HEK293T (cell line): Measurements from ENCODE around the gene UBE2E3.

ENCODE experiments used
- ARNT ChIP-seq: fragments of 450-650 bp; IDR thresholded peaks from 2 replicates; pipeline ENCODE4 v1.6.1; 2017; ENCODE audit warnings: mild to moderate bottlenecking
- BHLHE40 ChIP-seq: fragments of 450-650 bp; IDR thresholded peaks from 2 replicates; pipeline ENCODE4 v1.6.1; 2016; ENCODE audit warnings: mild to moderate bottlenecking, moderate library complexity, borderline replicate concordance
- ELF4 ChIP-seq: fragments of 450-650 bp; IDR thresholded peaks from 2 replicates; pipeline ENCODE4 v1.6.1; 2017; ENCODE audit warnings: antibody characterized with exemption
- FOXA1 ChIP-seq: fragments of 450-650 bp; IDR thresholded peaks from 2 replicates; pipeline ENCODE4 v1.6.1; 2016; ENCODE audit warnings: mild to moderate bottlenecking
- FOXK2 ChIP-seq: fragments of 450-650 bp; IDR thresholded peaks from 2 replicates; pipeline ENCODE4 v1.6.1; 2016; ENCODE audit warnings: mild to moderate bottlenecking
- FOXM1 ChIP-seq: fragments of 450-650 bp; IDR thresholded peaks from 2 replicates; pipeline ENCODE4 v1.6.1; 2017; ENCODE audit warnings: mild to moderate bottlenecking, borderline replicate concordance
- HDGF ChIP-seq: fragments of 450-650 bp; IDR thresholded peaks from 2 replicates; pipeline ENCODE4 v1.6.1; 2017; ENCODE audit warnings: antibody characterized with exemption, borderline replicate concordance
- L3MBTL2 ChIP-seq: fragments of 450-650 bp; conservative IDR thresholded peaks from 2 replicates; pipeline ENCODE4 v1.6.1; 2016; ENCODE audit warnings: mild to moderate bottlenecking
- LEF1 ChIP-seq: fragments of 450-650 bp; IDR thresholded peaks from 2 replicates; pipeline ENCODE4 v1.6.1; 2017; ENCODE audit warnings: mild to moderate bottlenecking, borderline replicate concordance
- SP1 ChIP-seq: fragments of 450-650 bp; IDR thresholded peaks from 2 replicates; pipeline ENCODE4 v1.6.1; 2017
- SUZ12 ChIP-seq: fragments of 450-650 bp; IDR thresholded peaks from 2 replicates; pipeline ENCODE4 v1.6.1; 2016; ENCODE audit warnings: mild to moderate bottlenecking
- TF ChIP-seq, protein P1 (sequence below): fragments of 450-650 bp; IDR thresholded peaks from 2 replicates; pipeline ENCODE4 v1.6.1; 2016

DNA sequence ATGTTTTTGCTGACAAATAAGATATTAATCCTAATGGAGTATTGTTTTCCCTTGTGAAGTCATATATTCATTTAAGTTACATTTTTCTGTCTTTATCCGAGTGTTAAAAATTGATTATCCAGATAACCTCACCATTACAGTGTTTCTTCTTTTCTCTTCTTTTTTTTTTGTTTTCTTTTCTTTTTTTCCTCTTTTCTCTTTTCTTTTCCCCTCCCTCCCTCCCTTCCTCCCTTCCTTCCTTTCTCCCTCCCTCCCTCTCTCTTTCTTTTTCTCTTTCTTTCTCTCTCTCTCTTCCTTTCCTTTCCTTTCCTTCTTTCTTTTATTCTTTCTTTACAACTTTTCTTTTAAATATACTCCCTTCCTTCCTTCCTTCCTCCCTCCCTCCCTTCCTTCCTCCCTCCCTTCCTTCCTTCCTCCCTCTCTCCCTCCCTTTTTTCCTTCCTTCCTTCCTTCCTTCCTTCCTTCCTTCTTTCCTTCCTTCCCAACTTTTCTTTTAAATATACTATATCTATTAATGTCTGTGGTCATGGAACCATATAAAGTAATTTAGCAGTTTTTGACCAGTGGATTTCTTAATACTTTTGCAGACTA lies 40.9 kb downstream of the UBE2E3 start:
- TF ChIP-seq L3MBTL2 (no peak), HDGF (no peak), ELF4 (no peak), SUZ12 (no peak), FOXM1 (no peak), SP1 (no peak), BHLHE40 (no peak), FOXA1 (no peak), FOXK2 (no peak), LEF1 (no peak), ARNT (no peak)
- TF ChIP-seq, protein P1, sequence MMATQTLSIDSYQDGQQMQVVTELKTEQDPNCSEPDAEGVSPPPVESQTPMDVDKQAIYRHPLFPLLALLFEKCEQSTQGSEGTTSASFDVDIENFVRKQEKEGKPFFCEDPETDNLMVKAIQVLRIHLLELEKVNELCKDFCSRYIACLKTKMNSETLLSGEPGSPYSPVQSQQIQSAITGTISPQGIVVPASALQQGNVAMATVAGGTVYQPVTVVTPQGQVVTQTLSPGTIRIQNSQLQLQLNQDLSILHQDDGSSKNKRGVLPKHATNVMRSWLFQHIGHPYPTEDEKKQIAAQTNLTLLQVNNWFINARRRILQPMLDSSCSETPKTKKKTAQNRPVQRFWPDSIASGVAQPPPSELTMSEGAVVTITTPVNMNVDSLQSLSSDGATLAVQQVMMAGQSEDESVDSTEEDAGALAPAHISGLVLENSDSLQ, result no peak
